Endothelial cell of umbilical vein (primary cell): ENCODE results near the gene CDC20. TPM values are rescaled to one million over a fixed set of nuclear protein-coding genes. Genes with fewer than 3 reads are reported as not detected.

Source experiments
- BruUV-seq: library from RNA; stranded (reverse); fragments of 400-500 nt; replicated peaks from 2 replicates; lab custom pipeline; 2021; lab: Mats Ljungman, UMichigan
- CTCF ChIA-PET: fragments of 300-600, 350-600 bp; sonication (Branson Sonifier 250); formaldehyde crosslinking; loops from one replicate; lab custom pipeline; 2021; ENCODE audit warnings: antibody characterized with exemption, inconsistent platforms; lab: Charles Lee
- POLR2A ChIA-PET: fragments of 300-600, 350-600 bp; sonication (Branson Sonifier 250); formaldehyde crosslinking; loops from one replicate; lab custom pipeline; 2021; ENCODE audit warnings: antibody characterized with exemption, inconsistent platforms; lab: Charles Lee
- DNase-seq: peaks from one replicate; pipeline ENCODE4 v3.0.0-alpha.2; 2011; ENCODE audit warnings: low read depth, low spot score
- FAIRE-seq: peaks from 2 replicates; lab custom pipeline; 2011; peaks lifted over from hg19 to GRCh38; lab: Jason Lieb, UNC
- H2AFZ ChIP-seq: 2 replicates; pipeline ENCODE4 v1.6.0; 2012; ENCODE audit warnings: low read depth, low read length, control low read depth, inconsistent platforms
- H3K27ac ChIP-seq: 2 replicates; pipeline ENCODE4 v1.5.1; 2011; ENCODE audit warnings: low read depth, mild to moderate bottlenecking, control low read depth, low read length, moderate library complexity; ENCODE audit not compliant: insufficient read depth
- H3K27me3 ChIP-seq, 2 experiments: 2 replicates each; pipeline versions ENCODE4 v1.6.0 to v1.6.1; 2011; ENCODE audit warnings: low read length in 2 of 2, mixed read lengths in 1 of 2; ENCODE audit not compliant: control insufficient read depth in 2 of 2, insufficient read depth in 2 of 2
- H3K36me3 ChIP-seq, 2 experiments: 2 replicates in 1 of 2; 3 replicates in 1 of 2; pipeline ENCODE4 v1.5.1; 2011; ENCODE audit warnings: low read length in 2 of 2, mild to moderate bottlenecking in 1 of 2, moderate library complexity in 1 of 2; ENCODE audit not compliant: control insufficient read depth in 2 of 2, insufficient read depth in 2 of 2; ENCODE audit errors: extremely low read depth in 1 of 2
- H3K4me1 ChIP-seq: 3 replicates; pipeline ENCODE4 v1.5.1; 2011; ENCODE audit warnings: mild to moderate bottlenecking, low read length; ENCODE audit not compliant: control insufficient read depth, insufficient read depth; ENCODE audit errors: extremely low read depth
- H3K4me2 ChIP-seq: 2 replicates; pipeline ENCODE4 v1.6.1; 2011; ENCODE audit warnings: low read length, control low read depth, mixed read lengths; ENCODE audit not compliant: insufficient read depth
- H3K4me3 ChIP-seq, 3 experiments: fragments of 200-600 bp in 1 of 3; sonication (generic), shearing (Covaris generic) in 1 of 3; replicated peaks in 1 of 3; 2 replicates each; pipeline ENCODE4 v1.5.1; 2011 to 2016; ENCODE audit warnings: control low read depth in 3 of 3, low read length in 3 of 3, mild to moderate bottlenecking in 2 of 3, inconsistent platforms in 1 of 3, low read depth in 1 of 3, moderate library complexity in 1 of 3; ENCODE audit not compliant: insufficient read depth in 1 of 3
- H3K79me2 ChIP-seq: 2 replicates; pipeline ENCODE4 v1.6.0; 2012; ENCODE audit warnings: low read length, inconsistent platforms; ENCODE audit not compliant: control insufficient read depth, insufficient read depth
- H3K9ac ChIP-seq: replicated peaks from 2 replicates; pipeline ENCODE3; 2011; ENCODE audit warnings: low read length, control low read depth; ENCODE audit not compliant: insufficient read depth; ENCODE audit errors: extremely low read depth
- H3K9me1 ChIP-seq: replicated peaks from 3 replicates; pipeline ENCODE4 v1.6.0; 2011; ENCODE audit warnings: mild to moderate bottlenecking, low read length; ENCODE audit not compliant: control insufficient read depth, insufficient read depth; ENCODE audit errors: extremely low read depth
- H3K9me3 ChIP-seq: replicated peaks from 2 replicates; pipeline ENCODE4 v1.5.1; 2012; ENCODE audit warnings: low read length, inconsistent platforms; ENCODE audit not compliant: control insufficient read depth, insufficient read depth
- H4K20me1 ChIP-seq: replicated peaks from 2 replicates; pipeline ENCODE3; 2011; ENCODE audit warnings: mild to moderate bottlenecking, low read length; ENCODE audit not compliant: control insufficient read depth, insufficient read depth; ENCODE audit errors: extremely low read depth
- EZH2 ChIP-seq: IDR thresholded peaks from 2 replicates; pipeline ENCODE4 v1.6.1; 2012; ENCODE audit warnings: borderline replicate concordance, low read depth, mild to moderate bottlenecking, moderate library complexity, low read length, inconsistent platforms; ENCODE audit not compliant: severe bottlenecking
- FOS ChIP-seq: IDR thresholded peaks from 2 replicates; pipeline ENCODE4 v1.6.1; 2011; ENCODE audit warnings: mild to moderate bottlenecking, low read length, moderate library complexity, borderline replicate concordance; ENCODE audit not compliant: insufficient read depth
- GATA2 ChIP-seq: IDR thresholded peaks from 2 replicates; pipeline ENCODE4 v1.7.0; 2011; ENCODE audit warnings: low read depth, mild to moderate bottlenecking, moderate library complexity, mixed read lengths, low read length; ENCODE audit not compliant: insufficient read length, insufficient read depth
- JUN ChIP-seq: IDR thresholded peaks from 2 replicates; pipeline ENCODE4 v1.6.1; 2011; ENCODE audit warnings: borderline replicate concordance, low read depth; ENCODE audit not compliant: insufficient read length, insufficient read depth
- MYC ChIP-seq: IDR thresholded peaks from one replicate; pipeline ENCODE4 v1.6.1; 2011; ENCODE audit warnings: mild to moderate bottlenecking, low read depth, low read length
- POLR2A ChIP-seq: IDR thresholded peaks from 2 replicates; pipeline ENCODE4 v1.6.1; 2012; ENCODE audit warnings: low read depth, mild to moderate bottlenecking, control low read depth, low read length
- POLR2AphosphoS5 ChIP-seq: IDR thresholded peaks from 2 replicates; pipeline ENCODE4 v1.6.1; 2012; ENCODE audit warnings: low read depth, mild to moderate bottlenecking, control low read depth, low read length, moderate library complexity; ENCODE audit not compliant: insufficient read depth
- dilution Hi-C: fragments of 300-500 bp; cut with MboI; formaldehyde crosslinking; loops from one replicate; pipeline ENCODE4 v1.15.0; 2019; ENCODE audit warnings: low sequenced_read_pairs; ENCODE audit not compliant: extremely low pct_ligation_motif_present
- intact Hi-C: fragments of 100-400 bp; cut with micrococcal nuclease; formaldehyde crosslinking; loops from one replicate; pipeline ENCODE4 v1.10.0; 2022
- polyA plus RNA-seq, 4 experiments: library from polyadenylated mRNA; depleted of rRNA in 3 of 4; stranded (reverse) in 3 of 4; unstranded in 1 of 4; fragments of >200 nt; gene quantifications; 2 replicates each; pipeline versions ENCODE4 v1.2.1 to v1.2.3, GENCODE V29; 2011 to 2012; ENCODE audit warnings: missing spikeins in 1 of 4
- total RNA-seq: library from RNA; stranded (reverse); gene quantifications from 2 replicates; pipeline ENCODE4 v1.2.3, GENCODE V29; 2021
- TF ChIP-seq, protein P1 (sequence below): IDR thresholded peaks from 2 replicates; pipeline ENCODE4 v1.6.1; 2011; ENCODE audit not compliant: insufficient read depth, insufficient read length
- TF ChIP-seq, protein P2 (sequence below), 2 donors: IDR thresholded peaks; 1 replicate in 1 of 2; 2 replicates in 1 of 2; pipeline ENCODE4 v1.5.1; 2011; ENCODE audit warnings: low read length in 2 of 2, mild to moderate bottlenecking in 2 of 2, moderate library complexity in 2 of 2, control low read depth in 1 of 2, inconsistent platforms in 1 of 2, low read depth in 1 of 2; ENCODE audit not compliant: insufficient read depth in 1 of 2; ENCODE audit errors: extremely low read depth in 1 of 2

The CDC20 gene
- total and polyA plus RNA-seq, 2 donors (not counting 3 experiments of a cell fraction or from before 2014, with no cell fraction given) = 129 to 170 TPM

DNA sequence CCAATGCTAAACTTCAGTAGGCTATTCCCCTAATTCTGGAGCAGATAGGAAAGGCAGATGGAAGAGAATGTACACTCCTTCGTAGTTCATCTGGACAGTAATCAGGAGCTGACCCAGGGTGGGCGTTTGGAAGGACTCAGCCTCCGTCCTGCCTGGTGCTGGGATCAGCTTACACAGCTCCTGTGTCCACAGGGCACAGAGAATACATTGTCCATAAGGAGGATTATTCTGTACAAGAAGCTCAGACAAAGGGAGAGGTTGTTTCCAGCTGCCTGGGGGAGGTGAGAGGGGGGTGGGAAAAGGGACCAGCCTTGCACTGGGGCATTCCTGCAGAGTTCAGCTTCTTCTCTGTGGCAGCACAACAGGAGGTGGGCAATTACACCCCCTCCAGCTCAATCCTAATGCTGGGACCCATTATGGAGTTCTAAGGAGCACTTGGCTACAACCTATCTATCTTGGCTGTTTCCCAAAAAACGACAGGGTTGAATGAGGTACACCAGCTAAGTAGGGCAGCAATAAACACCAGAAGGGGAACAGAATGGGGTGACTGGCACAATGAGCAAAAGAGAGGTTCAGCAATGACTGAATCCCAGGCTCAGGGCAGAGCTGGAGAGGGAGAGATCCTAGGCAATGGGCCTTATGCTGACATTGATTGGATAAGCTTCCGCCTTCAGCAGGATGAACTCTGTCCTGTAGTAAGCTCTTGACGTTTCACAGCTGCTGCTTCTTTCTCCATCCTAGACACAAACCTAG, 23.4 kb downstream of the CDC20 start:
- Histone ChIP-seq H3K9me1 (no peaks in the 10 kb centered on the region), H3K36me3 (peaks cover 18 to 50% of the 10 kb centered on the region in 2 experiments), H3K79me2 (no peaks in the 10 kb centered on the region), H3K4me1 (no peaks in the 10 kb centered on the region), H2AFZ (no peak overlapping the region), H4K20me1 (no peaks in the 10 kb centered on the region), H3K27ac (no peak overlapping the region), H3K4me2 (no peak overlapping the region), H3K9ac (no peak overlapping the region), H3K27me3 (no peaks in the 10 kb centered on the region), H3K4me3 (no peak overlapping the region), H3K9me3 (no peaks in the 10 kb centered on the region)
- FAIRE-seq (no peak), DNase-seq (no peak)
- BruUV-seq = no TSS peak
- dilution Hi-C loops = no loop called here
- POLR2A ChIA-PET = interaction anchor here (0.9 kb wide), 1 partner anchor 14 kb away, joined by 3 read pairs; the partner anchor contains the start of gene ELOVL1
- intact Hi-C loops = no loop called here
- TF ChIP-seq POLR2A (no peak), MYC (no peak), POLR2AphosphoS5 (no peak), GATA2 (no peak), FOS (no peak), EZH2 (no peak), JUN (no peak)
- TF ChIP-seq, protein P1, sequence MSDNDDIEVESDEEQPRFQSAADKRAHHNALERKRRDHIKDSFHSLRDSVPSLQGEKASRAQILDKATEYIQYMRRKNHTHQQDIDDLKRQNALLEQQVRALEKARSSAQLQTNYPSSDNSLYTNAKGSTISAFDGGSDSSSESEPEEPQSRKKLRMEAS = no peak
- TF ChIP-seq, protein P2, sequence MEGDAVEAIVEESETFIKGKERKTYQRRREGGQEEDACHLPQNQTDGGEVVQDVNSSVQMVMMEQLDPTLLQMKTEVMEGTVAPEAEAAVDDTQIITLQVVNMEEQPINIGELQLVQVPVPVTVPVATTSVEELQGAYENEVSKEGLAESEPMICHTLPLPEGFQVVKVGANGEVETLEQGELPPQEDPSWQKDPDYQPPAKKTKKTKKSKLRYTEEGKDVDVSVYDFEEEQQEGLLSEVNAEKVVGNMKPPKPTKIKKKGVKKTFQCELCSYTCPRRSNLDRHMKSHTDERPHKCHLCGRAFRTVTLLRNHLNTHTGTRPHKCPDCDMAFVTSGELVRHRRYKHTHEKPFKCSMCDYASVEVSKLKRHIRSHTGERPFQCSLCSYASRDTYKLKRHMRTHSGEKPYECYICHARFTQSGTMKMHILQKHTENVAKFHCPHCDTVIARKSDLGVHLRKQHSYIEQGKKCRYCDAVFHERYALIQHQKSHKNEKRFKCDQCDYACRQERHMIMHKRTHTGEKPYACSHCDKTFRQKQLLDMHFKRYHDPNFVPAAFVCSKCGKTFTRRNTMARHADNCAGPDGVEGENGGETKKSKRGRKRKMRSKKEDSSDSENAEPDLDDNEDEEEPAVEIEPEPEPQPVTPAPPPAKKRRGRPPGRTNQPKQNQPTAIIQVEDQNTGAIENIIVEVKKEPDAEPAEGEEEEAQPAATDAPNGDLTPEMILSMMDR (IDR thresholded peaks at IDR 0.05; ENCODE audit: extremely low read depth in 1 of 2, insufficient read depth in 1 of 2, low read depth in 1 of 2, low read length in 2 of 2) = no peak
- CTCF ChIA-PET = interaction anchor here (0.9 to 2.4 kb wide), 4 partner anchors 14 to 144 kb away, joined by 3 to 17 read pairs (median 4); partner anchors contain the start of gene ELOVL1
